ENCODE measurements around the gene TM9SF4.

DNA sequence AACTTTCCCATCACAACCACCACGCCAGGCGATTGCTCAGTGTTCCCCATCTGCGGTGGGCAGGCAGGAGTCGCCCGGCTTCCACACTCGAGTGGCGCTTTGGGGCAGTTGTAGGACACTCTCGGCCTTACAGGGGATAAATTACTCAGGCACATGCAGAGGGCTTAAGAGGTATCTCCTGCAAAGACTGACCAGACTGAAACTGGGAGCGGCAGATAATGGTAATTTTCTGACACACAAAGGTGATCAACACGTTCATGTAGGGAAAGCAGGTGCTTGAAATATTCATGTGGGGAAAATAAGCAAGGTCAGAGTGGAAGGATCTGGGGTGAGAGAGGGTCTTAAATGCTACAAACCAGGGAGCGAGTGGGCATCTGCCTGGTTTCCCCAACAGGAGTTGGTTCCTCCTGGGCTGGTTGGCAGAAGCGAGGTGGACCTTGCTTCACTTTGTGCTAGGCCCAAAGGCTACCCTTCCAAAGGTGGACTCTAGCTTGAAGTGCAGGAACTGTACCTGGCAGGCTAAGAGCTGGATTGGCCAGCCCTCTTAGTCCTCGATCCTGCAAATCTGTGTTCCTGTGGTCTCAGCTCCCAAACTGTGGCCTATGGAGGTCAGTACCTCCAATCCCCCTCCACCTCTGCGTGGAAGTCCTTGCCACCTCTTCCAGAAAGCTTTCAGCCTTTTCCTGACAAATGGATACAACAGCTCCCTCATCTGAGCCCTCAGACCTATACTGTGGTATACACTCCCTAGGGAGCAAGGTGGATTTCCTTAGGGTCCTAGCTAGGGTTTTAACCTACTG, 81.3 kb downstream of the TM9SF4 start:
- TF ChIP-seq, protein P1, sequence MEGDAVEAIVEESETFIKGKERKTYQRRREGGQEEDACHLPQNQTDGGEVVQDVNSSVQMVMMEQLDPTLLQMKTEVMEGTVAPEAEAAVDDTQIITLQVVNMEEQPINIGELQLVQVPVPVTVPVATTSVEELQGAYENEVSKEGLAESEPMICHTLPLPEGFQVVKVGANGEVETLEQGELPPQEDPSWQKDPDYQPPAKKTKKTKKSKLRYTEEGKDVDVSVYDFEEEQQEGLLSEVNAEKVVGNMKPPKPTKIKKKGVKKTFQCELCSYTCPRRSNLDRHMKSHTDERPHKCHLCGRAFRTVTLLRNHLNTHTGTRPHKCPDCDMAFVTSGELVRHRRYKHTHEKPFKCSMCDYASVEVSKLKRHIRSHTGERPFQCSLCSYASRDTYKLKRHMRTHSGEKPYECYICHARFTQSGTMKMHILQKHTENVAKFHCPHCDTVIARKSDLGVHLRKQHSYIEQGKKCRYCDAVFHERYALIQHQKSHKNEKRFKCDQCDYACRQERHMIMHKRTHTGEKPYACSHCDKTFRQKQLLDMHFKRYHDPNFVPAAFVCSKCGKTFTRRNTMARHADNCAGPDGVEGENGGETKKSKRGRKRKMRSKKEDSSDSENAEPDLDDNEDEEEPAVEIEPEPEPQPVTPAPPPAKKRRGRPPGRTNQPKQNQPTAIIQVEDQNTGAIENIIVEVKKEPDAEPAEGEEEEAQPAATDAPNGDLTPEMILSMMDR (optimal IDR thresholded peaks at IDR 0.05 in 1 of 3, IDR thresholded peaks at IDR 0.05 in 1 of 3, conservative IDR thresholded peaks at IDR 0.05 in 1 of 3; ENCODE audit: extremely low read depth in 1 of 3, insufficient read depth in 2 of 3, low read length in 3 of 3) = no peak
- no peak for TF ChIP-seq EZH2 (IDR thresholded peaks at IDR 0.05; ENCODE audit: low read length)

Measured in keratinocyte (primary cell).